Measurements from ENCODE around the gene SUSD4. TPM values are rescaled to one million over a fixed set of nuclear protein-coding genes. Genes with fewer than 3 reads are reported as not detected.

SUSD4 gene
- total and polyA plus RNA-seq, 10 of the 15 experiments (the other 5 are each of a cell fraction or from before 2014, with no cell fraction given), result 0.13 to 1.1 (median 0.26) TPM; not detected in 3

DNA sequence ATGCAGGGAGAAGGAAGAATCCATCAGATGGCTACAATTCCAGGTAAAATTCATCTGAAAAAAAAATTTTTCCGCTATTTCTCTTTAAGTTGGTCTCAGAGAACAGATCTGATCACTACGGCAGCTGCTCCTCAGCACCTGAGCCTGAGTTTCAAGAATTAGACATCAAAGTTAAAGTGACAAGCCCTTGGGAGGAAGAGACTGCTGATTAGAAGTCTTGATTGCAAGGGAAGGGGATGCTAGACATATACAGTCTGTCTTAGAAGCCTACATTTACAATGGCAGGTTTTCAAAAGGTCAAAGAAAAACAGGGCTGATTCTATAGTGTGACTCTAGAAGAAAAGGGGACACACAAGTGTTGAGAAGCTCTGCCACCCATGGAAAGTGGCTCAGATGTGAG, 48.3 kb downstream of the SUSD4 start:
- no peak overlapping the region for H3K4me2 ChIP-seq (ENCODE audit: control insufficient read depth, insufficient read depth)
- no peaks in the 10 kb centered on the region for H3K36me3 ChIP-seq (ENCODE audit: control insufficient read depth in 2 of 2, insufficient read depth in 2 of 2, low read length in 1 of 2)
- no TSS peak for BruUV-seq (replicated peaks)
- DNase-seq (ENCODE audit: low read depth, low spot score), result no peak
- TF ChIP-seq ZNF384 (IDR thresholded peaks at IDR 0.05; ENCODE audit: borderline replicate concordance, low read depth, low read length) (no peak), SMAD1 (IDR thresholded peaks at IDR 0.05; ENCODE audit: low read depth, partially characterized antibody) (no peak), TCF7 (IDR thresholded peaks at IDR 0.05; ENCODE audit: borderline replicate concordance) (no peak), ZNF24 (IDR thresholded peaks at IDR 0.05) (no peak), ETV6 (conservative IDR thresholded peaks at IDR 0.05 in 1 of 2, IDR thresholded peaks at IDR 0.05 in 1 of 2; ENCODE audit: borderline replicate concordance in 1 of 2, low read depth in 1 of 2) (no peak), POLR2AphosphoS5 (IDR thresholded peaks at IDR 0.05; ENCODE audit: low read length) (no peak), CHD2 (IDR thresholded peaks at IDR 0.05; ENCODE audit: borderline replicate concordance, low read depth, low read length) (no peak), STAT3 (IDR thresholded peaks at IDR 0.05; ENCODE audit: low read depth, low read length) (no peak), RAD21 (IDR thresholded peaks at IDR 0.05; ENCODE audit: insufficient read depth, low read depth, low read length) (no peak), WRNIP1 (IDR thresholded peaks at IDR 0.05; ENCODE audit: borderline replicate concordance, low read depth, low read length) (no peak), ATF7 (IDR thresholded peaks at IDR 0.05; ENCODE audit: low read depth) (no peak), TARDBP (IDR thresholded peaks at IDR 0.05; ENCODE audit: borderline replicate concordance) (no peak), RB1 (IDR thresholded peaks at IDR 0.05; ENCODE audit: borderline replicate concordance) (no peak), ASH2L (IDR thresholded peaks at IDR 0.05; ENCODE audit: borderline replicate concordance, low read depth) (no peak), CREB1 (IDR thresholded peaks at IDR 0.05; ENCODE audit: low read depth) (no peak), NRF1 (conservative IDR thresholded peaks at IDR 0.05; ENCODE audit: low read depth, low read length) (no peak)
- TF ChIP-seq, protein P1, sequence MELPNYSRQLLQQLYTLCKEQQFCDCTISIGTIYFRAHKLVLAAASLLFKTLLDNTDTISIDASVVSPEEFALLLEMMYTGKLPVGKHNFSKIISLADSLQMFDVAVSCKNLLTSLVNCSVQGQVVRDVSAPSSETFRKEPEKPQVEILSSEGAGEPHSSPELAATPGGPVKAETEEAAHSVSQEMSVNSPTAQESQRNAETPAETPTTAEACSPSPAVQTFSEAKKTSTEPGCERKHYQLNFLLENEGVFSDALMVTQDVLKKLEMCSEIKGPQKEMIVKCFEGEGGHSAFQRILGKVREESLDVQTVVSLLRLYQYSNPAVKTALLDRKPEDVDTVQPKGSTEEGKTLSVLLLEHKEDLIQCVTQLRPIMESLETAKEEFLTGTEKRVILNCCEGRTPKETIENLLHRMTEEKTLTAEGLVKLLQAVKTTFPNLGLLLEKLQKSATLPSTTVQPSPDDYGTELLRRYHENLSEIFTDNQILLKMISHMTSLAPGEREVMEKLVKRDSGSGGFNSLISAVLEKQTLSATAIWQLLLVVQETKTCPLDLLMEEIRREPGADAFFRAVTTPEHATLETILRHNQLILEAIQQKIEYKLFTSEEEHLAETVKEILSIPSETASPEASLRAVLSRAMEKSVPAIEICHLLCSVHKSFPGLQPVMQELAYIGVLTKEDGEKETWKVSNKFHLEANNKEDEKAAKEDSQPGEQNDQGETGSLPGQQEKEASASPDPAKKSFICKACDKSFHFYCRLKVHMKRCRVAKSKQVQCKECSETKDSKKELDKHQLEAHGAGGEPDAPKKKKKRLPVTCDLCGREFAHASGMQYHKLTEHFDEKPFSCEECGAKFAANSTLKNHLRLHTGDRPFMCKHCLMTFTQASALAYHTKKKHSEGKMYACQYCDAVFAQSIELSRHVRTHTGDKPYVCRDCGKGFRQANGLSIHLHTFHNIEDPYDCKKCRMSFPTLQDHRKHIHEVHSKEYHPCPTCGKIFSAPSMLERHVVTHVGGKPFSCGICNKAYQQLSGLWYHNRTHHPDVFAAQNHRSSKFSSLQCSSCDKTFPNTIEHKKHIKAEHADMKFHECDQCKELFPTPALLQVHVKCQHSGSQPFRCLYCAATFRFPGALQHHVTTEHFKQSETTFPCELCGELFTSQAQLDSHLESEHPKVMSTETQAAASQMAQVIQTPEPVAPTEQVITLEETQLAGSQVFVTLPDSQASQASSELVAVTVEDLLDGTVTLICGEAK (IDR thresholded peaks at IDR 0.05; ENCODE audit: borderline replicate concordance), result no peak
- CTCF ChIA-PET, result no interaction called here
- POLR2A ChIA-PET, result no interaction called here
- no peaks in the 10 kb centered on the region for H3K4me1 ChIP-seq (ENCODE audit: control insufficient read depth, insufficient read depth, low read length)
- no peaks in the 10 kb centered on the region for H3K27me3 ChIP-seq (replicated peaks in 1 of 2; ENCODE audit: control insufficient read depth in 2 of 2, insufficient read depth in 2 of 2, low read length in 1 of 2)
- H3K79me2 ChIP-seq (ENCODE audit: control insufficient read depth, insufficient read depth, low read length), result no peaks in the 10 kb centered on the region
- WGBS (ENCODE audit: insufficient coverage, insufficient replicate concordance, low lambda C conversion rate, missing lambda C conversion rate), result 34% methylated on average over 2 of the region's 2 CpGs
- in situ Hi-C loops (cut with MboI), result no loop called here
- H3K9ac ChIP-seq (ENCODE audit: control insufficient read depth, insufficient read depth, low read length), result no peak overlapping the region
- no peak for FAIRE-seq
- SMC1A ChIA-PET (ENCODE audit: uncharacterized antibody, unreplicated experiment), result no interaction called here
- no peak for ATAC-seq
- no peaks in the 10 kb centered on the region for H4K20me1 ChIP-seq (ENCODE audit: control insufficient read depth, insufficient read depth)
- RAD21 ChIA-PET (ENCODE audit: unreplicated experiment), result no interaction called here
- H3K27ac ChIP-seq (ENCODE audit: control insufficient read depth, insufficient read depth), result no peak overlapping the region
- no peaks in the 10 kb centered on the region; the same call in 2 of the 3 replicates for H3K9me3 ChIP-seq (replicated peaks; ENCODE audit: control insufficient read depth, insufficient read depth, low read length)
- no peak overlapping the region for H2AFZ ChIP-seq (ENCODE audit: control insufficient read depth, low read depth, low read length)
- H3K4me3 ChIP-seq, result no peak overlapping the region
- intact Hi-C loops (cut with micrococcal nuclease; ENCODE audit: unreplicated experiment), result no loop called here

Measured in GM12878 (cell line).